GM18907 (cell line): ENCODE results near the gene SDCCAG8.
"Not testable (repeated sequence)": the region's sequence is repeated elsewhere in the genome, so short reads cannot be mapped to it uniquely, and the experiment has no call there.

Experiments used
- ATAC-seq: cut with Tn5 transposase; IDR thresholded peaks from one replicate; pipeline ENCODE4 v1.9.1; 2021; ENCODE audit warnings: mild to moderate bottlenecking, moderate library complexity; ENCODE audit not compliant: unreplicated experiment

SDCCAG8 gene

GRCh38 chr1:243323491-243323890 lies 67.7 kb downstream of the SDCCAG8 start:
- no peak for ATAC-seq

- no peak for ATAC-seq
Measured at GRCh38 chr1:243325305-243325890, 69.6 kb downstream of the SDCCAG8 start.

- no peak for ATAC-seq
Measured at GRCh38 chr1:243332440-243332839, 76.6 kb downstream of the SDCCAG8 start.

GRCh38 chr1:243335292-243335691 lies 79.5 kb downstream of the SDCCAG8 start:
- no peak for ATAC-seq

- ATAC-seq: no peak
Measured at GRCh38 chr1:243336163-243336562, 80.3 kb downstream of the SDCCAG8 start.

- ATAC-seq: not testable (repeated sequence)
Measured at GRCh38 chr1:243338848-243339247, 83.0 kb downstream of the SDCCAG8 start.

- ATAC-seq: no peak
Measured at GRCh38 chr1:243341074-243341473, 85.2 kb downstream of the SDCCAG8 start.

GRCh38 chr1:243343970-243344937 lies 88.4 kb downstream of the SDCCAG8 start:
- ATAC-seq: peak; percentile 62

- no peak for ATAC-seq
Measured at GRCh38 chr1:243345205-243345604, 89.4 kb downstream of the SDCCAG8 start.

- ATAC-seq: no peak
Measured at GRCh38 chr1:243346016-243346415, 90.2 kb downstream of the SDCCAG8 start.

GRCh38 chr1:243346468-243346867 lies 90.6 kb downstream of the SDCCAG8 start:
- ATAC-seq: no peak

- ATAC-seq: no peak
Measured at GRCh38 chr1:243348331-243348730, 92.5 kb downstream of the SDCCAG8 start.

GRCh38 chr1:243349128-243349527 lies 93.3 kb downstream of the SDCCAG8 start:
- no peak for ATAC-seq

- ATAC-seq: no peak
Measured at GRCh38 chr1:243351337-243351736, 95.5 kb downstream of the SDCCAG8 start.

- peak; percentile 79 for ATAC-seq
Measured at GRCh38 chr1:243354511-243355153, 98.8 kb downstream of the SDCCAG8 start.

GRCh38 chr1:243363832-243364231 lies 108.0 kb downstream of the SDCCAG8 start:
- no peak for ATAC-seq

- ATAC-seq: no peak
Measured at GRCh38 chr1:243364330-243364729, 108.5 kb downstream of the SDCCAG8 start.

- no peak for ATAC-seq
Measured at GRCh38 chr1:243364866-243365265, 109.0 kb downstream of the SDCCAG8 start.

GRCh38 chr1:243367314-243367713 lies 111.5 kb downstream of the SDCCAG8 start:
- no peak for ATAC-seq

- ATAC-seq: no peak
Measured at GRCh38 chr1:243374412-243374811, 118.6 kb downstream of the SDCCAG8 start.

- ATAC-seq: no peak
Measured at GRCh38 chr1:243375596-243375995, 119.8 kb downstream of the SDCCAG8 start.

- ATAC-seq: no peak
Measured at GRCh38 chr1:243378669-243379068, 122.8 kb downstream of the SDCCAG8 start.
